KMS-11 (cell line): Measurements from ENCODE around the gene FOS.

Source experiments
- H2AFZ ChIP-seq: fragments of 200-600 bp; sonication (generic); 2 replicates; pipeline ENCODE4 v1.6.1; 2016; ENCODE audit warnings: antibody characterized with exemption, mixed run types, low read depth
- H3K27ac ChIP-seq: fragments of 200-600 bp; sonication (generic); 2 replicates; pipeline ENCODE4 v1.6.1; 2016; ENCODE audit warnings: mild to moderate bottlenecking, mixed run types
- H3K27me3 ChIP-seq: fragments of 200-600 bp; sonication (generic); 2 replicates; pipeline ENCODE4 v1.6.1; 2017; ENCODE audit warnings: mild to moderate bottlenecking, low read depth, mixed run types, moderate library complexity; ENCODE audit not compliant: insufficient read depth
- H3K36me3 ChIP-seq: fragments of 200-600 bp; sonication (generic); 2 replicates; pipeline ENCODE4 v1.6.1; 2017; ENCODE audit warnings: mild to moderate bottlenecking, mixed run types; ENCODE audit not compliant: insufficient read depth
- H3K4me1 ChIP-seq: fragments of 200-600 bp; sonication (generic); 2 replicates; pipeline ENCODE4 v1.6.1; 2016; ENCODE audit warnings: mild to moderate bottlenecking, low read depth, mixed run types; ENCODE audit not compliant: poor library complexity, severe bottlenecking
- H3K4me2 ChIP-seq: fragments of 200-600 bp; sonication (generic); 2 replicates; pipeline ENCODE4 v1.7.0; 2016; ENCODE audit warnings: mild to moderate bottlenecking, mixed run types
- H3K4me3 ChIP-seq: fragments of 200-600 bp; sonication (generic); IDR thresholded peaks from 2 replicates; pipeline ENCODE4 v1.6.1; 2017; ENCODE audit warnings: low read depth, low read length, mixed read lengths; ENCODE audit not compliant: insufficient read depth
- H3K79me2 ChIP-seq: fragments of 200-600 bp; sonication (generic); 2 replicates; pipeline ENCODE4 v1.6.1; 2016; ENCODE audit warnings: low read depth, mixed run types; ENCODE audit not compliant: insufficient read depth
- H3K9ac ChIP-seq: fragments of 200-600 bp; sonication (generic); 2 replicates; pipeline ENCODE4 v1.6.1; 2016; ENCODE audit warnings: mild to moderate bottlenecking, mixed run types
- H4K20me1 ChIP-seq: fragments of 200-600 bp; sonication (generic); 2 replicates; pipeline ENCODE4 v1.6.1; 2016; ENCODE audit warnings: mild to moderate bottlenecking, mixed run types; ENCODE audit not compliant: insufficient read depth
- TF ChIP-seq, protein P1 (sequence below): fragments of 200-600 bp; sonication (generic); conservative IDR thresholded peaks from 2 replicates; pipeline ENCODE4 v1.6.1; 2017; ENCODE audit warnings: low read depth, mild to moderate bottlenecking, antibody characterized with exemption, low read length, moderate library complexity, mixed read lengths

FOS gene

GRCh38 chr14:75312341-75312740 lies 33.7 kb downstream of the FOS start:
- TF ChIP-seq, protein P1, sequence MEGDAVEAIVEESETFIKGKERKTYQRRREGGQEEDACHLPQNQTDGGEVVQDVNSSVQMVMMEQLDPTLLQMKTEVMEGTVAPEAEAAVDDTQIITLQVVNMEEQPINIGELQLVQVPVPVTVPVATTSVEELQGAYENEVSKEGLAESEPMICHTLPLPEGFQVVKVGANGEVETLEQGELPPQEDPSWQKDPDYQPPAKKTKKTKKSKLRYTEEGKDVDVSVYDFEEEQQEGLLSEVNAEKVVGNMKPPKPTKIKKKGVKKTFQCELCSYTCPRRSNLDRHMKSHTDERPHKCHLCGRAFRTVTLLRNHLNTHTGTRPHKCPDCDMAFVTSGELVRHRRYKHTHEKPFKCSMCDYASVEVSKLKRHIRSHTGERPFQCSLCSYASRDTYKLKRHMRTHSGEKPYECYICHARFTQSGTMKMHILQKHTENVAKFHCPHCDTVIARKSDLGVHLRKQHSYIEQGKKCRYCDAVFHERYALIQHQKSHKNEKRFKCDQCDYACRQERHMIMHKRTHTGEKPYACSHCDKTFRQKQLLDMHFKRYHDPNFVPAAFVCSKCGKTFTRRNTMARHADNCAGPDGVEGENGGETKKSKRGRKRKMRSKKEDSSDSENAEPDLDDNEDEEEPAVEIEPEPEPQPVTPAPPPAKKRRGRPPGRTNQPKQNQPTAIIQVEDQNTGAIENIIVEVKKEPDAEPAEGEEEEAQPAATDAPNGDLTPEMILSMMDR: no peak
- no peak overlapping the region for H3K4me2 ChIP-seq
- H3K79me2 ChIP-seq: no peaks in the 10 kb centered on the region
- no peaks in the 10 kb centered on the region for H3K4me1 ChIP-seq
- H4K20me1 ChIP-seq: no peaks in the 10 kb centered on the region
- no peaks in the 10 kb centered on the region for H3K27me3 ChIP-seq
- H3K27ac ChIP-seq: no peak overlapping the region
- no peak overlapping the region for H3K9ac ChIP-seq
- no peak overlapping the region for H2AFZ ChIP-seq
- H3K4me3 ChIP-seq: no peak overlapping the region
- no peaks in the 10 kb centered on the region for H3K36me3 ChIP-seq

DNA sequence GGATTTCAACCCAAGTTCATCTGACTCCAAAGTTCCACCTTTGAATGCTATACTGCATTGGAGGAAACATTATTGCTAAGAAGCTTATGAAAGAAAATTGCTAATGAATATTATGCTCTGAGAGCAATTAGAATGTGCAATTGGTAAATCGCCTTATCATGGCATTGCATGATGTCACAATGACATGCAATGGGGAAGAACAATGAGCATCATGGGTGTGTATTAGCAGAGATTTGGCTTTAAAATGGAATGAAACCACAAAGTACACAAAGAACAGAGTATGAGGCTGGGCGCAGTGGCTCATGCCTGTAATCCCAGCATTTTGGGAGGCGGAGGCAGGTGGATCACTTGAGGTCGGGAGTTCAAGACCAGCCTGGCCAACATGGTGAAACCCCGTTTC lies 34.7 kb downstream of the FOS start:
- Histone ChIP-seq H4K20me1 (no peaks in the 10 kb centered on the region), H3K4me3 (no peak overlapping the region), H3K27ac (no peak overlapping the region), H3K4me2 (no peak overlapping the region), H2AFZ (no peak overlapping the region), H3K36me3 (no peaks in the 10 kb centered on the region), H3K9ac (no peak overlapping the region), H3K4me1 (no peaks in the 10 kb centered on the region), H3K27me3 (no peaks in the 10 kb centered on the region), H3K79me2 (no peaks in the 10 kb centered on the region)
- TF ChIP-seq, protein P1: no peak

DNA sequence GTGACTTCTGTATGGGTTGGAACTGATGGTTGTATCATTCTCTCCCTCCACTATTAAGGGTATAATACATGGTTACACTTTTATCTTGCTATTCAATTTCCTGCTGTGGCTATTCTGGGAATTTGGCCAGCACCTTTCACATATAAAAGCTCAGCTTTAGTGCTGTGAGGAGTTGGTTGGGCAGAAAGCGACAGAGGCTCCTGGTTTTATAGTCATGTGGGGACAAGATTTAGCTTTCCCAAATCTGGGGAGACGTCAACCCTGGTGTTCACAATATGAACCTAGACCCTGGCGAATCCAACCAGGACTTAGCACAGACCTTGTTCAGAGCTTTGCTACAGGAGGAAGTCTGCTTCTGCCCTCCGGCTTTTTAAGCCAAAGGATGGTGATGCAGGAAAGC lies 36.5 kb downstream of the FOS start:
- Histone ChIP-seq H3K4me3 (no peak overlapping the region), H3K79me2 (no peaks in the 10 kb centered on the region), H3K4me2 (no peak overlapping the region)

DNA sequence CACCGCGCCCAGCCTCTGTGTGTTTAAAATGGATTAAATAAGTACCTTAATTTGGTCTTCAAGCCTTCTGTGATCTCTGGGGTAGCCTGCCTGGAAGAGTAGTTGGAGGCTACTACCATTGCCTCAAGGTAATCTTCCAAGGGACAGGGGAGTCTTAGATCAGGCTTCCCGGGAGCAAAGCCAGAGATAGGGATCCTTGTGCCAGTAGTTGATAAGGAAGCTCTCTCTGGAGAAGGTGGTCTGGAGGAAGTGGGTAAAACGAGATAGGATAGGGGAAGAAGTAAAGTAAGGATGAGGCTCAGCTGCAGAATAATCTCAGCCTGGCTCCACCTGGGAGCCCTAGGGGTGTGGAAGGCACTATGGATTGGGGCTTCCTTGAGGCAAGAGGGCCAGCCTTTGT lies 38.5 kb downstream of the FOS start:
- TF ChIP-seq, protein P1: no peak
- Histone ChIP-seq H3K27ac (no peak overlapping the region), H3K4me1 (no peaks in the 10 kb centered on the region), H3K4me2 (no peak overlapping the region), H2AFZ (no peak overlapping the region), H3K4me3 (no peak overlapping the region), H3K9ac (no peak overlapping the region), H3K79me2 (no peaks in the 10 kb centered on the region), H4K20me1 (no peaks in the 10 kb centered on the region), H3K36me3 (no peaks in the 10 kb centered on the region), H3K27me3 (no peaks in the 10 kb centered on the region)

More for the DNA sequence above, 36.5 kb downstream of the FOS start:
- H3K27ac ChIP-seq: no peak overlapping the region
- H3K9ac ChIP-seq: no peak overlapping the region
- no peaks in the 10 kb centered on the region for H3K4me1 ChIP-seq
- H3K36me3 ChIP-seq: no peaks in the 10 kb centered on the region
- TF ChIP-seq, protein P1: no peak
- no peaks in the 10 kb centered on the region for H4K20me1 ChIP-seq
- no peak overlapping the region for H2AFZ ChIP-seq
- H3K27me3 ChIP-seq: no peaks in the 10 kb centered on the region
